Choroid plexus epithelial cell (primary cell): ENCODE results near the gene TMEM19.
A peak's percentile ranks its signal among the peaks of the same experiment; 100 is the strongest.

Source experiments
- DNase-seq: peaks from one replicate; pipeline ENCODE4 v3.0.0-alpha.2; 2010; ENCODE audit warnings: low read depth
- H3K4me3 ChIP-seq: 2 replicates; pipeline ENCODE4 v1.5.1; 2011; ENCODE audit warnings: low read depth, mild to moderate bottlenecking, control low read depth, low read length, moderate library complexity
- CTCF ChIP-seq: conservative IDR thresholded peaks from 2 replicates; pipeline ENCODE4 v1.5.1; 2011; ENCODE audit warnings: low read depth, mild to moderate bottlenecking, control low read depth, inconsistent platforms, low read length, moderate library complexity

TMEM19 gene

GRCh38 chr12:71744522-71745300 lies 58.8 kb downstream of the TMEM19 start:
- no peak overlapping the region for H3K4me3 ChIP-seq
- no peak for TF ChIP-seq CTCF
- DNase-seq: no peak

GRCh38 chr12:71746974-71747611 lies 61.2 kb downstream of the TMEM19 start:
- no peak overlapping the region for H3K4me3 ChIP-seq
- peak; percentile 82 for DNase-seq
- TF ChIP-seq CTCF: peak; percentile 81

GRCh38 chr12:71748081-71748850 lies 62.4 kb downstream of the TMEM19 start:
- no peak for TF ChIP-seq CTCF
- DNase-seq: peak; percentile 22
- no peak overlapping the region for H3K4me3 ChIP-seq

GRCh38 chr12:71749666-71750065 lies 63.8 kb downstream of the TMEM19 start:
- no peak for TF ChIP-seq CTCF
- no peak overlapping the region for H3K4me3 ChIP-seq
- DNase-seq: peak; percentile 31

GRCh38 chr12:71752891-71753290 lies 67.0 kb downstream of the TMEM19 start:
- no peak overlapping the region for H3K4me3 ChIP-seq
- DNase-seq: no peak
- no peak for TF ChIP-seq CTCF
